K562 (cell line): Measurements from ENCODE around the gene HSPA1B.

Source experiments
- CTCF ChIP-seq, 3 experiments: IDR thresholded peaks in 2 of 3; conservative IDR thresholded peaks in 1 of 3; 2 replicates each; pipeline ENCODE4 v1.5.1; 2011 to 2012; ENCODE audit warnings: low read length in 3 of 3, mild to moderate bottlenecking in 3 of 3, control low read depth in 2 of 3, improper control_type of control experiment in 1 of 3, inconsistent platforms in 1 of 3, low read depth in 1 of 3, mixed read lengths in 1 of 3, moderate library complexity in 1 of 3; ENCODE audit not compliant: insufficient read depth in 2 of 3
- E4F1 ChIP-seq: fragments of 250-450 bp; sonication (Bioruptor Pico); IDR thresholded peaks from 2 replicates; pipeline ENCODE4 v1.5.0; 2021; ENCODE audit warnings: mild to moderate bottlenecking, borderline replicate concordance
- EHMT2 ChIP-seq: fragments of 450-650 bp; IDR thresholded peaks from 2 replicates; pipeline ENCODE4 v1.6.1; 2018; ENCODE audit warnings: antibody characterized with exemption
- GTF2B ChIP-seq: IDR thresholded peaks from 2 replicates; pipeline ENCODE4 v1.6.1; 2011; ENCODE audit not compliant: insufficient read length; ENCODE audit errors: extremely low read depth
- KLF10 ChIP-seq: fragments of 250-450 bp; sonication (Bioruptor Pico); IDR thresholded peaks from 2 replicates; pipeline ENCODE4 v1.6.1; 2021; ENCODE audit warnings: matching md5 sums
- MLX ChIP-seq, 2 experiments: fragments of 450-650 bp in 1 of 2; sonication (generic) in 1 of 2; formaldehyde crosslinking; conservative IDR thresholded peaks; 2 replicates each; pipeline versions ENCODE4 v1.4.0 to v1.8.1; 2020 to 2022; ENCODE audit warnings: mild to moderate bottlenecking in 1 of 2, missing genetic modification reagents in 1 of 2
- NFRKB ChIP-seq: fragments of 450-650 bp; IDR thresholded peaks from 2 replicates; pipeline ENCODE4 v1.6.1; 2016; ENCODE audit warnings: low read depth
- NR2C2 ChIP-seq, 2 experiments: fragments of 200-800 bp in 1 of 2; sonication (Bioruptor generic) in 1 of 2; sonication (generic) in 1 of 2; formaldehyde crosslinking in 1 of 2; IDR thresholded peaks; 2 replicates each; pipeline versions ENCODE4 v1.6.1 to v1.8.0; 2016 to 2022; ENCODE audit warnings: mild to moderate bottlenecking in 1 of 2, missing compliant biosample characterization in 1 of 2, missing genetic modification characterization in 1 of 2, missing genetic modification reagents in 1 of 2
- POLR2AphosphoS5 ChIP-seq: IDR thresholded peaks from 2 replicates; pipeline ENCODE4 v1.6.1; 2011; ENCODE audit warnings: mild to moderate bottlenecking, low read depth, low read length, moderate library complexity; ENCODE audit not compliant: control insufficient read depth, insufficient read depth
- SP2 ChIP-seq: IDR thresholded peaks from 2 replicates; pipeline ENCODE4 v1.6.1; 2011; ENCODE audit warnings: mild to moderate bottlenecking, low read depth, low read length, moderate library complexity; ENCODE audit not compliant: poor library complexity, severe bottlenecking; ENCODE audit errors: extremely low read depth
- ZBTB49 ChIP-seq: sonication (generic); formaldehyde crosslinking; IDR thresholded peaks from 2 replicates; pipeline ENCODE4 v1.8.0; 2022; ENCODE audit warnings: missing genetic modification reagents, mild to moderate bottlenecking, borderline replicate concordance

GRCh38 chr6:31851485-31851832, 23.9 kb downstream of the HSPA1B start:
- TF ChIP-seq SP2 = no peak
- TF ChIP-seq MLX (CRISPR knock-in tag; conservative IDR thresholded peaks at IDR 0.05) = no peak
- TF ChIP-seq KLF10 (CRISPR knock-in tag) = no peak
- TF ChIP-seq GTF2B = no peak
- no peak for TF ChIP-seq NR2C2 (CRISPR knock-in tag; IDR thresholded peaks at IDR 0.05)
- TF ChIP-seq NR2C2 (tag; IDR thresholded peaks at IDR 0.05) = no peak
- no peak for TF ChIP-seq POLR2AphosphoS5
- no peak for TF ChIP-seq CTCF (IDR thresholded peaks at IDR 0.05 in 2 of 3, conservative IDR thresholded peaks at IDR 0.05 in 1 of 3; ENCODE audit: insufficient read depth in 2 of 3, low read depth in 1 of 3, low read length in 3 of 3)
- TF ChIP-seq E4F1 = no peak
- TF ChIP-seq NFRKB = no peak
- TF ChIP-seq EHMT2 = no peak
- TF ChIP-seq ZBTB49 (CRISPR knock-in tag) = no peak
